Left colon (tissue), 2 donors: Measurements from ENCODE around the gene ZNRF4. TPM values are rescaled to one million over a fixed set of nuclear protein-coding genes. Genes with fewer than 3 reads are reported as not detected.
"Not testable (repeated sequence)": the region's sequence is repeated elsewhere in the genome, so short reads cannot be mapped to it uniquely, and the experiment has no call there.

Experiments used
- ATAC-seq: fragments of 200-7000 bp; cut with Tn5 transposase; one replicate; pipeline ENCODE4 v1.9.1; 2020; ENCODE audit warnings: mild to moderate bottlenecking, moderate library complexity
- DNase-seq, 2 donors: peaks; one replicate each; pipeline ENCODE4 v3.0.0-alpha.2; 2020
- intact Hi-C, 2 donors: fragments of 100-400 bp; cut with DNase I in 1 of 2; cut with micrococcal nuclease in 1 of 2; formaldehyde crosslinking; loops; one replicate each; pipeline versions ENCODE4 v1.11.2 to v1.14.0; 2022; cut with DNase I, micrococcal nuclease
- long read RNA-seq: library from polyadenylated mRNA; unstranded; transcript quantifications from one replicate; pipeline ENCODE4 v2.0.0, GENCODE V29; 2021
- total RNA-seq, 2 donors: library from RNA; stranded (reverse); fragmentation: NEBNext Ultra II Directional; extraction: Animal tissue kit (Norgen Biotek cat#: 25700); gene quantifications; one replicate each; pipeline ENCODE4 v1.2.1, GENCODE V29; 2021
- donor health status: DM: no; HTN: no; CAD: no.
- donor health status: DM: yes; HTN: yes; CAD: no.

The ZNRF4 gene
- total RNA-seq: not detected
- long read RNA-seq: 0 reads

- intact Hi-C loops: no loop called here
- no peak for ATAC-seq
- no peak for DNase-seq
Measured at GRCh38 chr19:5455367-5456129, at the start of gene ZNRF4. Gene ZNRF4, plus strand, starts transcription at chr19:5455417. Its CDS starts 75 bp downstream, at chr19:5455492.

GRCh38 chr19:5406198-5406597 lies 49.0 kb upstream of the ZNRF4 start:
- intact Hi-C loops, ATAC-seq, DNase-seq: not testable (repeated sequence)

DNA sequence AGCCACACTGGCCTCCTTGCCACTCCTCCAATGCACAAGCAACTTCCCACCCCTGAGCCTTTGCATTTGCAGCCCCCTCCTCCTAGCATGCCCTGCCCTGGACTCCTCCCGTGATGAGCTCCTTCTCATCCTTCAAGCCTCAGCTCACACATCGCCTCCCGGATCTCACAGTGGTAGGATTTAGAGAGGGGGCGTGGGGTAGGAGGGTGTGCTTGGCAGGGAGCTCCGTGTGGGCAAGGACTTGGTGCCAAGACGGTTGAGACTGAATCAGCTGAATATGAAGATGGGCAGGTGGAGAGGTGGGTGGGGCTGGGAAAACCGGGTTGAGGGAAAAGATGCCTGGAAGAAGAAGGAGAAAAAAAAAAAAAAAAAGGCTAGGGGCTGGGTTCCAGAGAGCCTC lies 48.4 kb upstream of the ZNRF4 start:
- ATAC-seq: no peak
- no peak for DNase-seq
- intact Hi-C loops: no loop called here

DNA sequence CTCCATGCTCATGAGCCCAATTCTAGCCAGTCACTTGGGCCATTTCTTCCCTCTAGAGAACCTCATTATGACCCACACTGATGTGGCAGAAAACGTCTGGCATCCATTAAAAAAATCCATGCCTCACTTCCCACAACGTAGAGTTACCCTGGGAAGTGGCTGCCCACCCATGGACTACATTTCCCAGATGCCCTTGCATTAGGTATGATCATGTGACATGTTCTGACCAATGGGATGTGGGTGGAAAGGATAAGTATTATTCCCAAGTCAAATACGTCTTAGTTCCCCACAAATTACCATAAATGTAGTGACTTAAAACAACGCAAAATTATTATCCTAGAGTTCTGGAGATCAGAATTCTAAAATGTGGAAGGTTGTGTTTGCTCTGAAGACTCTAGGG lies 47.9 kb upstream of the ZNRF4 start:
- intact Hi-C loops: no loop called here
- ATAC-seq (no peak), DNase-seq (no peak)

DNA sequence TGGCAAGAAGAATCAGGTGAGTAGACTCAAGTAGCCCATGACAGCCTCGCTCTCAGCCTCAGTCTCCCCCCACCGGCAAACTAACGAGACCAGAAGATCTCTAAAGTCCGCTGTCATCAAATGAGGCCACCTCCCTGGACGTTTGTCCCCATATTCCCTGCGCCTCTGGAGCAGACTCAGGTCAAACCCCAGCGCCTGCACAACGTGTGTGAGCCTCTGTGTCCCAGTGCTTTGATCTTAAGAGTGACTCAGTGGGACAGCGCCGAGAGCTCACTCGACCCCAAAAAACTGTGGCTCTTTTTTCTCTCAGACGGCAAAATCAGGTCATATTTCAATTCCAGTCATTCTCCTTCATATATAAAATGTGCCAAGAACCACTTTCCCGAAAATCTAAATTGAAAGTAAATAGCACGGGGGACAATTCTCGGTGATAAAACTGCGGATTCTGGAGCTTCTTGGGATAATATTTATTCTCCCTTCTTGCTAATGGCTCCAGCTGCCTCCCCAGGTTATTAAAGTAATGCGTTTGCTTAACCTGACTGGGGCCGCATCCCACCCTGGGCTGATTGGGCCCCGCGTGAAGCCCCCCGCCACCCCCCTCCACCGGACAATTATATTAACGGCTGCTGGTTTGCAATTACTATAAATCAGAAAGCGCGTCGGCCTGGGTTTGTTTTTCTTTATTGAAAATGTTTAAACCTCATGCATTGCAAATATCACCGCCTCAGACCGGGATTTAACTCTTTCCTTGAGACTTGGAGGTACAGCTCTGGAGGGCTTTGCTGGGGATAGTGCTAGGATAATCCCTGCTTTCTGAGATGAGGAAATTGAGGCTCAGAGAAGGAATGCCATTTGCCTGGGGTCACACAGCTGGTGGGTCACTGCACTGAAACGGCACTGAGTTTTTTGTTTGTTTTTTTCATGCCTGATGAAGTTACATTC lies 37.5 kb upstream of the ZNRF4 start:
- intact Hi-C loops: no loop called here
- no peak for ATAC-seq

DNA sequence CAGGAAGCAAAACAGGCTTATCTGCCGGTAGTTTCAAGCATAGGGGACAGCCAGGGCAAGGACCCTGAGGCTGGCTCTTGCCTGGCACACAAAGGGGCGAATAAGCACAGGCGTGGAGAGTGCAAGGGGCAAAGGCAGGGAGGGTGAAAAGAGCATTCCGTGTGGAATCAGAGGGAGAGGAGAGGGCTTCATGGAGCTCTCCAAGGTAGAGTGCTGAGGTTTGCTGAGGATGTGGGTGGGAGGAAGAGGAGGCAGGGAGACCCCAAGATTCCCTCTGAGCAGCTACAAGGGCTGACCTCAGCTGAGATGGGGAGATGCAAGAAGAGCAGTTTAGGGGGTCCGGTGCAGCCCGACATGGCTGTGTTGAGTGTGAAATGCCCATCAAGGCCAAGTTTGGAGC lies 36.5 kb upstream of the ZNRF4 start:
- DNase-seq (no peak), ATAC-seq (no peak)
- intact Hi-C loops: no loop called here

More for the DNA sequence above, 37.5 kb upstream of the ZNRF4 start:
- no peak for DNase-seq

- intact Hi-C loops: no loop called here
- DNase-seq (no peak), ATAC-seq (no peak)
Measured at GRCh38 chr19:5420953-5421352, 34.3 kb upstream of the ZNRF4 start.

DNA sequence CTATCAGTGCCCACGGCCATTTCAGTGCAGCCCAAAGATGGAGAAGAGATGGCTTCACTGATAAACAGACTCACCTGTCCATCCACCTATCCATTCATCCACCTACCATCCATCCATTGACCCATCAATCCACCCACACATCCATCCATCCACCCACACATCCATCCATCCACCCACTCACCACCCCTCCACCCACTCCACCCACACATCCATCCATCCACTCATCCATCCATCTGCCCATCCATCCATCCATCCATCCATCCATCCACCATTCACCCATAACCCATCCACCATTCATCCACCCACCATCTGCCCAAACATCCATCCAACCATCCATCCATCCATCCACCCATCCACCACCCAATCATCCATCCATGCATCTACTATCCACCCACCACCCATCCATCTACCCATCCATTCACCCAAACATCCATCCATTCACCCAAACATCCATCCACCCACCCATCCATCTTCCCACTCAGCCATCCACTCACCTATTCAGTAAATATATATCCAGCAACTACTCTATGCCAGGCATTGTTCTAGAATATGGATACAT lies 31.6 kb upstream of the ZNRF4 start:
- intact Hi-C loops: no loop called here
- no peak for DNase-seq
- ATAC-seq: no peak

- DNase-seq (no peak), ATAC-seq (no peak)
- intact Hi-C loops: no loop called here
Measured at GRCh38 chr19:5424192-5424973, 30.8 kb upstream of the ZNRF4 start.

- ATAC-seq: no peak
- intact Hi-C loops: no loop called here
- DNase-seq: no peak
Measured at GRCh38 chr19:5425260-5425659, 30.0 kb upstream of the ZNRF4 start.

DNA sequence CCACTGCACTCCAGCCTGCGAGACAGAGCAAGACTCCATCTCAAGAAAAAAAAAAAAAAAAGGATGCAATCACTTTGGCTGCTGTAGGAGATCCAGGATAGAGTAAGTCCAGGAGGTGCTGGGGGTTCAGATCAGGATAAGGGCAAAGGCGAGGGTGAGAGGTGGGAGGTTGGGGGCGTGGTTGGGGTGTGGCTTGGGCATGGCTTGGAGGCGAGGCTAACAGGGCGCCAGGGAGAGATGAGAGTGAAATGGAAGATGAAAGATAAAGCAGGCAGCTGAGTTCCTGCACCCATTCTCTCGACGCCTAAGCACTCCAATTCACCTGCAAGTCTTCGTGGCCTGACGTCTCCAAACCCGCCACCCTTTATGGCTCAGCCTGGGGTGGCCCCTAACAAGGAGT lies 25.0 kb upstream of the ZNRF4 start:
- DNase-seq (no peak), ATAC-seq (no peak)
- intact Hi-C loops: no loop called here

GRCh38 chr19:5432687-5433086 lies 22.5 kb upstream of the ZNRF4 start:
- DNase-seq (no peak), ATAC-seq (no peak)
- intact Hi-C loops: no loop called here

DNA sequence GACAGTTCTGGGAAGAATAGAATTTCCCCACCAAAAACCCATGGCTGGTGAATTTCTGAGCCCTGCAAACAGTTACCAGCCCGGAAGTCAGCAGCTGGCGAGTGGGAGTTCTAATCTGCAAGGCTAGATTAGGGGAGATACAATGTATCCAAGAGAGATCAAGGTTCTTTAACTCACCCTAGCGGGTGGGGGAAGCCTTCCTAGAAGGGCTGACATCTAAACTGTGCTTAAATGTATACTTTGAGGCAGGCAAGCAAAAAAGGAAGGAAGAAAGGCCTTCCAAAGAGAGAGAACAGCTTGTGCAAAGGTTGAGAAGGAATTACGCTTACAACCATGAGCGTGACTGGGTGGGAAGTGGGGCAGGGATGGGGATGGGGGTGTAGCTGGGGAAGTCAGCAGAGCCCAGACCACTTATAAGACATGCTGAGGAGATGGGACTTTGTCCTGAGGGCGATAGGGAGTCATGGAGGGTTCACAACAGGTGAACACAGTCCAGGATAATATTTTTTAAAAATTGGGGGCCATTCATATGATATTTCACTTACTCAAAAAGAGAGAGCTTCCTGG lies 20.8 kb upstream of the ZNRF4 start:
- DNase-seq: no peak
- no peak for ATAC-seq
- intact Hi-C loops: no loop called here

- no peak for ATAC-seq
- intact Hi-C loops: no loop called here
- DNase-seq: no peak
Measured at GRCh38 chr19:5434970-5435641, 20.1 kb upstream of the ZNRF4 start.

DNA sequence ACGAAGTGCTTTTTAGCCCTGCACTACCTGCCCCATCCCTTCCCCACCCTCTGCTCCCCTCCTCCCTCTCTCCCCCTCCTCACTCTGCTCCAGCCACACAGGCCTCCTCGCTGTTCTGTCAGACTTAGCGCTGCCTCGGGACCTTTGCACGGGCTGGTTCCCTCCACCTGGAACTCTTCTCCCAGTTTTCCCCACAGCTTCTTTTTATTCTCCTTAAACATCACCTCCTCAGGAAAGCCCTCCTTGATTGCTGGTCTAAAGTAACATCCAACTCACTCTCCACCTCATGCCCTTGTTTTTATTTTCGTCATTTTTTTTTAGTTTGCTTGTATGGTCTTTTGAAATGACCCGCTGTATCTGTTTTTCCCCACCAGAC lies 19.6 kb upstream of the ZNRF4 start:
- DNase-seq (no peak), ATAC-seq (no peak)
- intact Hi-C loops: no loop called here

- no peak for DNase-seq
- no peak for ATAC-seq
- intact Hi-C loops: no loop called here
Measured at GRCh38 chr19:5436106-5436947, 18.9 kb upstream of the ZNRF4 start.

- DNase-seq (no peak), ATAC-seq (no peak)
- intact Hi-C loops: no loop called here
Measured at GRCh38 chr19:5436948-5437306, 18.3 kb upstream of the ZNRF4 start.
